ENCODE measurements around the gene LMNTD2.

The LMNTD2 gene

GRCh38 chr11:605286-606129 is 45.0 kb upstream of the LMNTD2 start:
- no peak for DNase-seq (ENCODE audit: extremely low spot score)
- TF ChIP-seq FOXM1 (IDR thresholded peaks at IDR 0.05; ENCODE audit: borderline replicate concordance) (no peak), SP1 (IDR thresholded peaks at IDR 0.05) (no peak), NFRKB (IDR thresholded peaks at IDR 0.05) (no peak), ELF4 (IDR thresholded peaks at IDR 0.05) (no peak), FOXK2 (IDR thresholded peaks at IDR 0.05) (no peak), TARDBP (IDR thresholded peaks at IDR 0.05) (no peak), BHLHE40 (IDR thresholded peaks at IDR 0.05; ENCODE audit: borderline replicate concordance) (no peak), CTBP1 (IDR thresholded peaks at IDR 0.05; ENCODE audit: borderline replicate concordance) (no peak), SUZ12 (IDR thresholded peaks at IDR 0.05) (no peak), L3MBTL2 (conservative IDR thresholded peaks at IDR 0.05) (no peak)
- ChIA-PET CTCF (interaction anchor here (0.6 kb wide), 1 partner anchor 355 kb away, joined by 3 read pairs; no protein-coding TSS in a partner anchor), POLR2A (no interaction called here)

- CTCF ChIA-PET: no interaction called here
- no peak for TF ChIP-seq SP1 (IDR thresholded peaks at IDR 0.05)
- TF ChIP-seq ARNT (IDR thresholded peaks at IDR 0.05): no peak
- no peak for TF ChIP-seq CTBP1 (IDR thresholded peaks at IDR 0.05; ENCODE audit: borderline replicate concordance)
- no peak for DNase-seq (ENCODE audit: extremely low spot score)
- POLR2A ChIA-PET: no interaction called here
Measured at GRCh38 chr11:603154-603553, 42.6 kb upstream of the LMNTD2 start.

DNA sequence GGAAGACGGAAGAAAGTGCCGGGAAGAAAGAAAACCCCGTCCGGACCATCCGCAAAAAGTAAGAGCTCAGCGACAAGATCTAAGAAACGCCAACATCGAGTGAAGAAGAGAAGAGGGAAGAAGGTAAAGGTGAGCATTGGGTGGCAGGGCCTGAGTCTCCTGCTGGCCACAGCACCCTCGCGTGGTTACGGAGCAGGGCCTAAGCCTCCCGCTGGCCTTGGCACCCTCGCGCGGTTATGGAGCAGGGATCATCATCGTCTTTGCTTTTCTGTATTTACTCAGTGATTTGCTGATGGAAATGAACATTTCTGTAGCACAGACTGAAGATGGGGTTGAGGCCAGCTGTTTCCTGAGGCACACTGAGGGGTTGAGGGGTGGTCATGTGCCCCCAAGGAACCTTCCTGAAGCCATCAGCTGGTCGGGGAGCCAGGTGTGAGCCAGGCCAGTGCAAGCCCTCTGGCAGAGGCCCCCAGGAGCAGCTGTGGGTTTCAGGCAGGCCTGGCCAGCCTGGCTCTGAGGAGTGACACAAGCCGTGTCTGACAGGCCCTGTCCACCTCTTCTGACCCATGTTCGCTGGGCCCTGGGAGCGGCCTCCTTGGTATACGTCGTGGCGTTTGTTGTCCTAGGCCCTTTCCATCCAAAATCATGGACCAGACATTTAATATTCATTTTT is 41.2 kb upstream of the LMNTD2 start:
- CTCF ChIA-PET: no interaction called here
- no peak for DNase-seq (ENCODE audit: extremely low spot score)
- POLR2A ChIA-PET: no interaction called here
- TF ChIP-seq TARDBP (IDR thresholded peaks at IDR 0.05): no peak
- no peak for TF ChIP-seq L3MBTL2 (conservative IDR thresholded peaks at IDR 0.05)
- TF ChIP-seq BHLHE40 (IDR thresholded peaks at IDR 0.05; ENCODE audit: borderline replicate concordance): no peak
- no peak for TF ChIP-seq CTBP1 (IDR thresholded peaks at IDR 0.05; ENCODE audit: borderline replicate concordance)
- TF ChIP-seq NFRKB (IDR thresholded peaks at IDR 0.05): no peak
- TF ChIP-seq ELF4 (IDR thresholded peaks at IDR 0.05): no peak
- no peak for TF ChIP-seq SUZ12 (IDR thresholded peaks at IDR 0.05)
- TF ChIP-seq FOXK2 (IDR thresholded peaks at IDR 0.05): no peak
- TF ChIP-seq HDGF (IDR thresholded peaks at IDR 0.05; ENCODE audit: borderline replicate concordance): no peak
- no peak for TF ChIP-seq ARNT (IDR thresholded peaks at IDR 0.05)
- no peak for TF ChIP-seq SP1 (IDR thresholded peaks at IDR 0.05)
- no peak for TF ChIP-seq FOXA1 (IDR thresholded peaks at IDR 0.05)
- TF ChIP-seq ZNF384 (IDR thresholded peaks at IDR 0.05): no peak
- TF ChIP-seq FOXM1 (IDR thresholded peaks at IDR 0.05; ENCODE audit: borderline replicate concordance): no peak
- TF ChIP-seq LEF1 (IDR thresholded peaks at IDR 0.05; ENCODE audit: borderline replicate concordance): no peak
- TF ChIP-seq PKNOX1 (IDR thresholded peaks at IDR 0.05): no peak

GRCh38 chr11:598005-598680 is 37.6 kb upstream of the LMNTD2 start:
- no peak for TF ChIP-seq L3MBTL2 (conservative IDR thresholded peaks at IDR 0.05)
- TF ChIP-seq LEF1 (IDR thresholded peaks at IDR 0.05; ENCODE audit: borderline replicate concordance): no peak
- no peak for TF ChIP-seq HDGF (IDR thresholded peaks at IDR 0.05; ENCODE audit: borderline replicate concordance)
- TF ChIP-seq PKNOX1 (IDR thresholded peaks at IDR 0.05): no peak
- TF ChIP-seq ELF4 (IDR thresholded peaks at IDR 0.05): no peak
- no peak for TF ChIP-seq SUZ12 (IDR thresholded peaks at IDR 0.05)
- TF ChIP-seq CTBP1 (IDR thresholded peaks at IDR 0.05; ENCODE audit: borderline replicate concordance): no peak
- POLR2A ChIA-PET: no interaction called here
- no peak for DNase-seq (ENCODE audit: extremely low spot score)
- CTCF ChIA-PET: no interaction called here

GRCh38 chr11:597166-597725 is 36.7 kb upstream of the LMNTD2 start:
- CTCF ChIA-PET: no interaction called here
- TF ChIP-seq BHLHE40 (IDR thresholded peaks at IDR 0.05; ENCODE audit: borderline replicate concordance) (no peak), FOXK2 (IDR thresholded peaks at IDR 0.05) (no peak), HDGF (IDR thresholded peaks at IDR 0.05; ENCODE audit: borderline replicate concordance) (no peak), LEF1 (IDR thresholded peaks at IDR 0.05; ENCODE audit: borderline replicate concordance) (no peak), SP1 (IDR thresholded peaks at IDR 0.05) (no peak), NFRKB (IDR thresholded peaks at IDR 0.05) (no peak), PKNOX1 (IDR thresholded peaks at IDR 0.05) (no peak), ZNF384 (IDR thresholded peaks at IDR 0.05) (no peak), TARDBP (IDR thresholded peaks at IDR 0.05) (no peak), FOXA1 (IDR thresholded peaks at IDR 0.05) (no peak), FOXM1 (IDR thresholded peaks at IDR 0.05; ENCODE audit: borderline replicate concordance) (no peak), ARNT (IDR thresholded peaks at IDR 0.05) (no peak), ELF4 (IDR thresholded peaks at IDR 0.05) (no peak), CTBP1 (IDR thresholded peaks at IDR 0.05; ENCODE audit: borderline replicate concordance) (no peak), SUZ12 (IDR thresholded peaks at IDR 0.05) (no peak), L3MBTL2 (conservative IDR thresholded peaks at IDR 0.05) (no peak)
- peak; percentile 52 for DNase-seq (ENCODE audit: extremely low spot score)
- POLR2A ChIA-PET: no interaction called here
